Mammary epithelial cell (primary cell): ENCODE data around the gene NDUFS6.

Experiments used
- CTCF ChIP-seq, 2 donors: IDR thresholded peaks in 1 of 2; conservative IDR thresholded peaks in 1 of 2; 2 replicates each; pipeline ENCODE4 v1.5.1; 2011 to 2012; ENCODE audit warnings: inconsistent platforms in 2 of 2, low read length in 2 of 2, mild to moderate bottlenecking in 2 of 2, control low read depth in 1 of 2, low read depth in 1 of 2; ENCODE audit not compliant: insufficient read depth in 1 of 2; ENCODE audit errors: extremely low read depth in 1 of 2
- EZH2 ChIP-seq: IDR thresholded peaks from 2 replicates; pipeline ENCODE4 v1.6.1; 2012; ENCODE audit warnings: low read length, inconsistent platforms, borderline replicate concordance

GRCh38 chr5:1776831-1777230, 24.4 kb upstream of the NDUFS6 start:
- TF ChIP-seq CTCF (conservative IDR thresholded peaks at IDR 0.05 in 1 of 2, IDR thresholded peaks at IDR 0.05 in 1 of 2; ENCODE audit: extremely low read depth in 1 of 2, insufficient read depth in 1 of 2, low read depth in 1 of 2, low read length in 2 of 2) (no peak), EZH2 (no peak)
